ENCODE measurements around the gene ZNF20.

GRCh38 chr19:12093777-12094176 lies 46.4 kb downstream of the ZNF20 start:
- TF ChIP-seq CTCF (IDR thresholded peaks at IDR 0.05; ENCODE audit: low read length) (no peak), EZH2phosphoT487 (IDR thresholded peaks at IDR 0.05; ENCODE audit: low read length) (no peak)

Measured in MM.1S (cell line).